Occipital lobe (tissue), 2 donors: ENCODE data around the gene DCXR. TPM values are rescaled to one million over a fixed set of nuclear protein-coding genes. Genes with fewer than 3 reads are reported as not detected.
"Not testable (repeated sequence)": the region's sequence is repeated elsewhere in the genome, so short reads cannot be mapped to it uniquely, and the experiment has no call there.

Experiments used
- DNase-seq: peaks from one replicate; lab custom pipeline; 2025; lab: John Stamatoyannopoulos, UW
- total RNA-seq: library from RNA; depleted of rRNA; stranded (reverse); fragments of >200 nt; gene quantifications from one replicate; pipeline ENCODE4 v1.2.3, GENCODE V29; 2014

DCXR gene
- total RNA-seq, 1 donor from 2014 or later, result 18.1 TPM

- DNase-seq, result no peak
These were observed 2.3 kb upstream of the DCXR start for GRCh38 chr17:82039695-82040299.

DNA sequence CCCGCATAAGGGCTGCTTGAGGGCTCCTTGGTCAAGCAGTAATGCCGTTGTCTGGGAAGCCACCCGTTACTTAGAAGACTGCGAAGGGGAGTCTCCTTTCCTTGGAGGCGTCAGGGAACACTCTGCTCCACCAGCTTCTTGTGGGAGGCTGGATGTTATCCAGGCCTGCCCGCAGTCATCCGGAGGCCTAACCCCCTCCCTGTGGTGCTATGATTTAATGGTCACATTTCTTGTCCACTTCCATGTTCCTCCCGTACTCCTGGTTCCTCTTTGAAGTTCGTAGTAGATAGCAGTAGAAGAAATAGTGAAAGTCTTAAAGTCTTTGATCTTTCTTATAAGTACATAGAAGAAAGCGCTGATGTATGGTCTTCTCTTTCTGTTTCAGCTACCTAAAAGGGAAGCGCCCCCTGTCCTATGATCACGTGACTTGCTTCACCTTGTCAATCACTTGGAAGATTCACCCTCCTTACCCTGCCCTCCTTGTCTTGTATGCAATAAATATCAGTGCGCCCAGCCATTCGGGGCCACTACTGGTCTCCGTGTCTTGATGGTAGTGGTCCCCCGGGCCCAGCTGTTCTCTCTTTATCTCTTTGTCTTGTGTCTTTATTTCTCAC lies 1.4 kb upstream of the DCXR start:
- DNase-seq, result not testable (repeated sequence)

DNA sequence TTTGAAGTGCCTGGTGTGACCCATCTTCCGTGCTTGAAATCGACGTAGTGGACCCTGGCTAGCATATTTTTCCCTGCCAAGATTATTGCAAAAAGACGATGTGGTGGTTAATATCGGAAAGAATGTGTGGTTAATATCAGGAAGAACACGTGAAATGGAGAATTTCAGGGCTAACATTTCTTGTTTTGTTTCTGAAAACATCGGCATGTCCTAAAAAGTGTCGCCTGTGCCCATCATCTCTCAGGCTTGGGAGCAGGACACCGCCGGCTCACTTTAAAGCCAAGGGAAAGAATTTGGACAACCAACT lies 345 bp upstream of the DCXR start:
- no peak for DNase-seq

DNA sequence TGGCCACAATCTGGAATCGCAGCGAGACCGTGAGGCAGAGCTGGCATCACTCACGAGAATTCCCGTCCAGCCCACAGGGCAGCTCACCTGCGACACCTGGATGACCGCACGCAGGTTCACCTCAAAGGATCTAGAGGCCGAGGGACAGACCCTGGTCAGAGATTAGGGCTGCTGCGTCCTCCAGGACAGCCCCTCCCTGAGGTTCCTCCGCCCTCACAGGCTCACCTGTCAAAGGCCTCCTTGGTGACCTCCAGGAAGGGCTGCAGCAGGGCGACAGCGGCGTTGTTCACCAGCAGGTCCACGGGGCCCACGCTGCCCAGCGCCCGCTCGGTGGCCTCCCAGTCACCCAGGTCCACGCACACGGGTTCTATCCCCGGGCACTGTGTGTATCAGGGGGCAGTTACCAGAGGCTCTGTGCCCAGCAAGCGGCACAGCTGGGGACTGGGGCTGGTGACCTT lies 834 bp downstream of the DCXR start:
- DNase-seq, result no peak

DNA sequence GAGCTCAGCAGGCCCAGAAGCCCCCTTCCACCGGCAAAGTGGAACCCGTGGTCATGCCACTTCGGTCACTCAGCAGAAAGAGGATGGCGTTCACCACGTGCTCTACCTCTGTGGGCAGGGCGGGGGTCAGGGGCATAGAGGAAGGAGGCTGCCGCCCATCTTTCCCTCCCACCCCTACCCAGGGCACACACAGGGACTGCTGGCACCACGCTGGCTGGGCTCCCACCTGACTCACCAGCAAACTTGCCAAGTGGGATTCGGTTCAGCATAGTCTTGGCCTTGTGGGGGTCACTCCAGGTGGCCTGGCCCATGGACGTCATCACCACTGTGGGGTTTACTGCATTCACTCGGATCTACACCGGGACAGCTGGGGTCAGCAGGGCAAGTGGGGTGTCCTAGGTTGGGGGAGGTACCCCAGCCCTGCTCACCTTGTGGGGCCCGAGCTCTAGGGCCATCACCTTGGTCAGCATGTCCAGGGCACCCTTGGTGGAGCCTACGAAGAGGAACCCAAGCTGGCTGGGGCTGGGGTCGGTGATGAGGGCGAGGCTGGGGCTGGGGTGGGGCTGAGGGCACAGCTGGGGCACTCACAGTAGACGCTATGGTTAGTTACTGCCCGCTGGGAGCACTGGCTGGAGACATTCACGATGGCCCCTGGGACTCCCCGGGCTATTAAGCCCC lies 1.4 kb downstream of the DCXR start:
- DNase-seq, result no peak

DNA sequence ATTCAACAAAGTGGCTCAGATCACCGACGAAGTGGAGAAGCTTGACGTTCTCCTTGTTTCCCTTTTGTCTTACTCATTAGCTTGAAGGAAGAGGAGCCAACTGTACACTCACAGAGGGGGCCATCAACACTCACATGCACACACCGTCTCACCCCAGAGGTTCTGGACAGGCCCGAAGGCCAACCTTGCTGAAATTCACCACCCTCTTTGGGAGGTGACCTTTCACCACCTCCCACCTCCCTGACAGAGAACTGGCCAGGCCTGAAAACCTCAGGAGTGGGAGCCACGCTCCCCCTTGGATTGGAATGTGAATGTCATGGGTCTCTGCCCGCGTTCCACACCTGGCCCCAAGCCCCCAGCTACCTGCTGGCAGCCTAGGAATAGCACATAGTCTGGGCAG lies 2.0 kb downstream of the DCXR start:
- no peak for DNase-seq

DNA sequence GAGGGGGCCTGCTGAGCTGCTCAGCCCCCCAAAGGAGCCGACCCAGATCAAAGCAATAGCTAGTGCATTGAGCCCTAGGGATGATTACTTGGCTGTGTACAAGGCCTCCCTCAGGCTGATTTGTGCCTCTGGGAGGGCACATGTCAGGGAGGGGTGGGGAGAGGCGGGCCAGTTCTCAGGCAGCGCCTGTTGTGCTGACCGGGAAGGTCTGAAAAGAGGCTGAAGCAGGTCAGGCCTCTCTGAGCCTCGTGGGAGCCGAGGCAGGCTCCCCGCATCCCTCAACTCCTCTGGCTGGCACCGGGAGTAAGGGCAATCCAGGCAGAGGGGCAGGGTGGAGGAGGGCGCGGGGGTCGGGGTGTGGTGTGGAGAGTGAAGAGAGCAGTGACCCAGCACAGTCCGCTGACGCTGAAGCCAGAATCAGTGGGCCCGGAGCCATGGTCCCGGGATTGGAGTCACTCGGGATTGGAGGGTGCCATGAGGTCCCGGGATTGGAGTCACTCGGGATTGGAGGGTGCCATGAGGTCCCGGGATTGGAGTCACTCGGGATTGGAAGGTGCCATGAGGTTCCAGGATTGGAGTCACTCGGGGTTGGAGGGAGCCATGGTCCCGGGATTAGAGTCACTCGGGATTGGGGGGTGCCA lies 3.0 kb downstream of the DCXR start:
- no peak for DNase-seq

- no peak for DNase-seq
These were observed 4.0 kb downstream of the DCXR start for GRCh38 chr17:82033359-82034085.

GRCh38 chr17:82031885-82032627 lies 5.4 kb downstream of the DCXR start:
- DNase-seq, result no peak

- DNase-seq, result no peak
These were observed 6.1 kb downstream of the DCXR start, which contains the start of gene RAC3 for GRCh38 chr17:82031303-82031884. TSS of gene RAC3 (plus strand) at chr17:82031678. CDS start at chr17:82031762, 84 bp downstream.

DNA sequence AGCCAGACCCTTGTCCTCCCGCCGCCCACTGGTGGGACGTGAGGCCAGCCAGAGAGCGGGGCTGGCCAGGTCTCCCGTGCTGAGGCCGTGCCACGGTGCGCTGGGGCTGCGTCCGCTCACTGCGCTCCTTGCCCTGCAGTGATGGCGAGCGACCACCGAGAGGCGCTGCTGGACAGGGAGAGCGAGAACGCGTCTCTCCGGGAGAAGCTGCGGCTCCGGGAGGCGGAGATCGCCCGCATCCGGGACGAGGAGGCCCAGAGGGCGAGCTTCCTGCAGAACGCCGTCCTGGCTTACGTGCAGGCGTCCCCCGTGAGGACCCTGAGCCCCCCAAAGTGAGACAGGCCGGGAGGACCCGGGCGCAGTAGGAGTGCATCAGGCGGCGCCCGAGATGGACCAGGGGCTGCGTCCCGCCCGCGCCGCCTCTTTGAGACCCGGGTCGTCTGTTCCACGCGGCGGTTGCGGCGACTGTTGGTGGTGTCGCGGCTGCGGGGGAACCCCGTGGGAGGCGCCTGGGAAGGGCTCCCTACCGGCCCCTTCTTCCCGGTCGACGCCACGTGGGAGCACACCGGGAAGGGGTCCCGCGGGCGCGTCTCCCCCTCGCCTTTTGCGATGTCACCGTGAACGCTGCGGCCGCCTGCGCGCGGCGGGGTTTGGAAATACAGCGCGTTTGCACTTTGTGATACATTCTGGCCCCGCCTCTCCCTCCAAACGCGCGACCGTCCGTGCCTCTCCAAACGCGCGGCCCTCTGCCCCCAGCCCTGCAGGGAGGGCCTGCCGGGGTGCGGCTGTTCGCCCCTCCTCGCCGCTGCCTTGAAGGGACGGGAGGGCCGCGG lies 6.8 kb downstream of the DCXR start:
- peak; percentile 79 for DNase-seq

GRCh38 chr17:82029990-82030469 lies 7.5 kb downstream of the DCXR start:
- DNase-seq, result no peak

- no peak for DNase-seq
These were observed 8.1 kb downstream of the DCXR start for GRCh38 chr17:82029391-82029790.

DNA sequence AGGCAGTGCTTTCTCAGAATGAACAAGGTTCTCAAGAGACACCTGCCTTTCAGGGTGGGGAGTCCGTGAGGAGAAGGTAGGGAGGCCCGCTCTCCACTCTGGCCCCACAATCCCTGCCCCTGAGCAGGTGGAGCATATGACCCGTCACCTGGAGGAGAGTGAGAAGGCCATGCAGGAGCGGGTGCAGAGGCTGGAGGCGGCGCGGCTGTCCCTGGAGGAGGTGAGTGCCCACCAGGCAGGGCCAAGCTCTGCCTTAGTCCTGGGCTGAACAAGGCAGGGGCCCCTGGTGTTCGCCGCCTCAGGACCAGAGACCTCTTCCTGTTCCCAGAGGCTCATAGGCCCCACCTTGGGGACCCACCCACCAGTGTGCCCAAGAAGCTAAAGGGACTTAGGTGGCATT lies 8.5 kb downstream of the DCXR start:
- no peak for DNase-seq

GRCh38 chr17:82028246-82028645 lies 9.3 kb downstream of the DCXR start:
- no peak for DNase-seq

- no peak for DNase-seq
These were observed 11.9 kb downstream of the DCXR start for GRCh38 chr17:82025401-82026107.

DNA sequence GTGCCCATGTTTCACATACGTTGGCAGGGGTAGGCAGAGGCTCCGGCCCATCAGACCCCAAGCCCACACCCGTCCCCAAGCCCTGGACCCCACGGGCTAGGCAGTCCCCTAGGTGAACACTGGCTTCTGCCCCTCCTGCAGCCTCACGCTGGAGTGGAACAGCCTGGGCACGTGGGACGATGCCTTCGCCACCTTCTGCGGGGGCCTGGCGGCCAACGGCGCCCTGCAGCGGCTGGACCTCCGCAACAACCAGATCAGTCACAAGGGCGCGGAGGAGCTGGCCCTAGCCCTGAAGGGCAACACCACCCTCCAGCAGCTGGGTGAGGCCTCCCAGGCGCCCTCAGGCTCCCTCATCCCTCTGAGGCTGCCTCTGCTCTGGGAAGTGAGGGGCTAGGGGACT lies 12.6 kb downstream of the DCXR start:
- no peak for DNase-seq

DNA sequence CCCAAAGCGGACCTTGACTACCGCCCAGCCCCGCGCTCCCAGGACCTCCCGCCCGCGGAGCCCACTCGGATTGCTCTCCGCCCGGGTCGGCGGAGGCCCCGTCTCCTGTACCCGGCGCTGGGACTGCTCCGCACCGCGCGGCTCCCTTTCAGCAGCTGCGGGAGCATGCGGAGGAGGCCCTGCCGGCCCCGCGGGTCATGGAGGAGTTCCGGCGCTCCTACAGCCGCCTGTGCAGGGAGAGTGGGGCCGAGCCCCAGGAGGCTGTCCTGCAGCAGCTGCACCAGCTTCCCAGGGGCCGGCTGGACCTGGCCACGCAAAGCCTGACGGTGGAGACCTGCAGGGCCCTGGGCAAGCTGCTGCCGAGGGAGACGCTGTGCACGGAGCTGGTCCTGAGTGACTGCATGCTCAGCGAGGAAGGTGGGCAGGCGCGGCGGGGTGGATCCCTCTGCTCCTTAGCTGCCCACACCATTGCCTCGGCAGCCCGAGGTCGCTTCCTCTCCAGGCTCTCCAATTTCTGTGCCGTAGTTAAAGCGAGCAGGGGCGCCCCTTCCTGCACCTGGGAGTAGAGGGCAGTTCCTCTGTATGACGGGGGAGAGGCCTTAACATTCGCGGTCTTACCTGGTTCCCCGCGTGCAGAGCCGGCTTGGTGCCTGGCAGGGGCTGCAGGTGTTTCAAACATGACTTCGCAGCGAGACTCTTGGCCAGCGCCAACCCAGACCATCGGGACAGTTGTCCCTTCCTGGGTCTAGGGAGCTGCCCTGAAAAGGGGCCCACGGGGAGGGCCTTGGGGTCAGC lies 13.9 kb downstream of the DCXR start:
- DNase-seq, result no peak
